Upper lobe of left lung (tissue), 6 donors: ENCODE measurements around the gene CPSF2. TPM values are rescaled to one million over a fixed set of nuclear protein-coding genes. Genes with fewer than 3 reads are reported as not detected.
A peak's percentile ranks its signal among the peaks of the same experiment; 100 is the strongest.

Experiments used
- ATAC-seq, 2 donors: fragments of 200-7000 bp; cut with Tn5 transposase; one replicate each; pipeline ENCODE4 v1.9.1; 2022; ENCODE audit warnings: mild to moderate bottlenecking in 2 of 2, moderate library complexity in 2 of 2; ENCODE audit not compliant: low FRiP score in 2 of 2
- DNase-seq, 2 donors: peaks; one replicate each; pipeline ENCODE4 v3.0.0-alpha.2; 2019 to 2020
- H3K27ac ChIP-seq, 4 donors: fragments of 200-600 bp; sonication (generic); one replicate each; pipeline ENCODE4 v1.5.1; 2016 to 2019
- H3K27me3 ChIP-seq, 4 donors: fragments of 200-600 bp; sonication (generic); one replicate each; pipeline ENCODE4 v1.5.1; 2017 to 2019
- H3K36me3 ChIP-seq, 4 donors: fragments of 200-600 bp; sonication (generic); one replicate each; pipeline ENCODE4 v1.5.1; 2016 to 2019
- H3K4me1 ChIP-seq, 4 donors: fragments of 200-600 bp; sonication (generic); one replicate each; pipeline ENCODE4 v1.5.1; 2018 to 2019
- H3K4me3 ChIP-seq, 4 donors: fragments of 200-600 bp; sonication (generic); one replicate each; pipeline ENCODE4 v1.5.1; 2017 to 2019; ENCODE audit warnings: mild to moderate bottlenecking in 2 of 4, moderate library complexity in 1 of 4
- H3K9me3 ChIP-seq, 4 donors: fragments of 200-600 bp; sonication (generic); one replicate each; pipeline ENCODE4 v1.5.1; 2018 to 2019
- EP300 ChIP-seq, 4 donors: sonication (generic); formaldehyde crosslinking; IDR thresholded peaks; one replicate each; pipeline ENCODE4 v1.5.1; 2017; ENCODE audit warnings: antibody characterized with exemption in 4 of 4, control low read depth in 2 of 4
- POLR2A ChIP-seq, 4 donors: fragments of 450-650 bp; IDR thresholded peaks; one replicate each; pipeline ENCODE4 v1.5.1; 2016 to 2017; ENCODE audit warnings: antibody characterized with exemption in 4 of 4, mild to moderate bottlenecking in 2 of 4
- POLR2AphosphoS5 ChIP-seq, 2 donors: sonication (generic); formaldehyde crosslinking; IDR thresholded peaks; one replicate each; pipeline ENCODE4 v1.5.1; 2017; ENCODE audit warnings: antibody characterized with exemption in 2 of 2
- WGBS, 2 donors: methylation state at CpG; one replicate each; pipeline ENCODE4 v1.1.5; 2017 to 2018; 5-methylcytosine and 5-hydroxymethylcytosine counted together
- total RNA-seq, 6 donors: library from RNA; depleted of rRNA in 4 of 6; stranded (reverse); fragments of >200 nt in 4 of 6; gene quantifications; one replicate each; pipeline versions ENCODE4 v1.1.0 to v1.2.1, GENCODE V29; 2016 to 2021
- TF ChIP-seq, protein P1 (sequence below), 6 experiments: fragments of 450-650 bp in 4 of 6; fragments of 200-600 bp in 2 of 6; sonication (generic) in 2 of 6; IDR thresholded peaks; one replicate each; pipeline ENCODE4 v1.5.1; 2016 to 2019; ENCODE audit warnings: antibody characterized with exemption in 6 of 6
- donor health status: DM: no; HTN: no; CAD: no; lungs with moderate emphysema.
- donor health status: DM: no; HTN: yes; CAD: no; lungs with severe emphysema.

The CPSF2 gene
- total RNA-seq = 10 to 100 TPM; 15.7 to 47.4 (median 33.3) TPM

DNA sequence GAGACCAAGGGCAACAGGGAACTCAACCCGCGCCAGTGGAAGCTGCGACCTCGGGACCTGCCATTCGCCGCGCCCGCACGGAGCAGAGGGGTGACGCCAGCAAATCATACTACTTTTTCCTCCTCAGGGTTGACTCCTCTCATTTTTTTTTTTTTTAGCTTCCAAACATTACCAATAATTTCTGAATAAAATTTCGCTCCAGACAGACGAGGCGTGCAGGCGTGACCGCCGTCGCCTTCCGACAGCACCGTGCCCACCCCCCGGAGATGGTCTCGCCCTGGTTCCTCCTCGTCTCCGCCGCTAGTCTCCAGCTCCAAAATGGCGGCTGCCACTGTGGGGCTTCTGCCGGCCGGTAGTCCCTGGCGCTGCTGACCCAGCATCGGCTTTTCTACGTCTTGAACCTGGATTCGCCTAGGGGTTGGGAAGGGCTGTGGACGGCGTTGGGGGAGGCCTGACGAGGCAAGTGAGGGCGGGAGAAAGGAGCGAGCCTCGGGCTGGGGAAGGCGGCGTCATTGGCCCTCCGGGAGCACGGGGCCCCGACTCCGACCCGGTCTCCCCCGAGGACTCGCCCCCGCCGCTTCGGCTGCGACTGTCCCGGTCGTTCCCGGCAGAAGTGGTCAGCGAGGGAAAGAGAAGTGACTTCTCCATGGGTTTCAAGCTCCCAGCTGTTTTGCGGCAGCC is at the start of gene CPSF2, which contains the start of gene NDUFB1:
CPSF2 (plus strand) TSS at position 300 of the 681 bp plus-strand sequence. CDS start 9,016 bp downstream, outside the sequence.
NDUFB1 (minus strand) TSS at position 37 of the 681 bp plus-strand sequence. CDS start 4,069 bp downstream, outside the sequence.
- Histone ChIP-seq H3K4me1 (peaks cover 23 to 38% (median 28%) of the 10 kb centered on the region in 4 donors), H3K27ac (peak within 1 kb of the TSS; percentile 95 to 99 (median 96)), H3K36me3 (peaks cover 0 to 26% (median 5%) of the 10 kb centered on the region in 4 donors), H3K27me3 (no peaks in the 10 kb centered on the region), H3K9me3 (no peaks in the 10 kb centered on the region), H3K4me3 (peak within 1 kb of the TSS; percentile 77 to 97 (median 90))
- DNase-seq (peak; percentile 86 to 93), ATAC-seq (peak; percentile 95 to 97)
- TF ChIP-seq, protein P1, sequence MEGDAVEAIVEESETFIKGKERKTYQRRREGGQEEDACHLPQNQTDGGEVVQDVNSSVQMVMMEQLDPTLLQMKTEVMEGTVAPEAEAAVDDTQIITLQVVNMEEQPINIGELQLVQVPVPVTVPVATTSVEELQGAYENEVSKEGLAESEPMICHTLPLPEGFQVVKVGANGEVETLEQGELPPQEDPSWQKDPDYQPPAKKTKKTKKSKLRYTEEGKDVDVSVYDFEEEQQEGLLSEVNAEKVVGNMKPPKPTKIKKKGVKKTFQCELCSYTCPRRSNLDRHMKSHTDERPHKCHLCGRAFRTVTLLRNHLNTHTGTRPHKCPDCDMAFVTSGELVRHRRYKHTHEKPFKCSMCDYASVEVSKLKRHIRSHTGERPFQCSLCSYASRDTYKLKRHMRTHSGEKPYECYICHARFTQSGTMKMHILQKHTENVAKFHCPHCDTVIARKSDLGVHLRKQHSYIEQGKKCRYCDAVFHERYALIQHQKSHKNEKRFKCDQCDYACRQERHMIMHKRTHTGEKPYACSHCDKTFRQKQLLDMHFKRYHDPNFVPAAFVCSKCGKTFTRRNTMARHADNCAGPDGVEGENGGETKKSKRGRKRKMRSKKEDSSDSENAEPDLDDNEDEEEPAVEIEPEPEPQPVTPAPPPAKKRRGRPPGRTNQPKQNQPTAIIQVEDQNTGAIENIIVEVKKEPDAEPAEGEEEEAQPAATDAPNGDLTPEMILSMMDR (IDR thresholded peaks at IDR 0.05) = peak in 4 of 6 experiments; percentile 16 to 51 (median 32)
- no peak for TF ChIP-seq EP300 (IDR thresholded peaks at IDR 0.05)
- peak; percentile 55 to 82 for TF ChIP-seq POLR2AphosphoS5 (IDR thresholded peaks at IDR 0.05)
- TF ChIP-seq POLR2A (IDR thresholded peaks at IDR 0.05) = peak in 3 of 4 donors; percentile 63 to 86 (median 78)
- 0 to 1% methylated on average over 26 to 55 of the region's 55 CpGs for WGBS, 2 donors

DNA sequence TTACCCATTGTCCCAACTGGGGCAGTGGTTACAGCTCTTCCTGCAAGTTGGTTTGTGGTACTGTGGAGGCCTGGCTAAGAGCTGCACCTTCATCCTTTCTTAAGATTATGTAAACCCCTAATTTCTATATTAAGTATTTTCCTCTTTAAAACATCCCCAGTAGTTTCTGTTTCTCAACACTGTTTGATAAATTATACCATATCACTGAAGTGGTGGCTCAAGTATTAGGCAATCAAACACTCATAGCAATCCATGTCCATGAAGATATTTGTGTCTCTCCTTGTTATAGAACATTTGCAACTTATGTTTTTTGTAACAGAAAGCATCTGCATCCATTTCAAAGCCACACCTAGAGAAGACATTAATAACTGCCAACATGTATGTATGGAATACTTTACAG is 47.2 kb upstream of the CPSF2 start:
- no peaks in the 10 kb centered on the region for H3K9me3 ChIP-seq
- H3K27me3 ChIP-seq = no peaks in the 10 kb centered on the region
- no peak for ATAC-seq
- H3K27ac ChIP-seq = no peak overlapping the region
- H3K36me3 ChIP-seq = peaks cover 7 to 77% (median 45%) of the 10 kb centered on the region in 4 donors
- H3K4me1 ChIP-seq = peaks cover 0 to 9% (median 2%) of the 10 kb centered on the region in 4 donors
- TF ChIP-seq, protein P1 (IDR thresholded peaks at IDR 0.05) = no peak
- DNase-seq = no peak
- no peak overlapping the region for H3K4me3 ChIP-seq

DNA sequence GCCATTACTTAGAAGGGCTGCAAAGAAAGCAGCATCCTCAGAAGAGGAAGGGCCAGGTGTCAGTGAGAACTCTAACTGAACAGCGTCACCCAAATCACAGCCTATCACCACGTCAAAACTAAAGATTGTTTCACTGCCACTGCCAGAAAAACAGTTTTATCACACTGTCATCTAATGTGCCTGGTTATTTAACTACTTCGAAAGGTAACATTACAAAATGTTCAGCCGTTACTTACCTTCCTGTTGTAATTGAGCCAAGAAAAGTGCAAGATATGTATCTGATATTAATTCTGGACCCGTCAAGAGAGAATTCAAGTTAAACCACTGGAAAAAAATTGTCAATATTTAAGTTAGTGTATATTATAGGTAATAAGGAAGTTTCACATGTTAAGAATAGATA is 33.3 kb upstream of the CPSF2 start:
- no peak for TF ChIP-seq POLR2AphosphoS5 (IDR thresholded peaks at IDR 0.05)
- TF ChIP-seq, protein P1 (IDR thresholded peaks at IDR 0.05) = no peak
- ATAC-seq (no peak), DNase-seq (no peak)
- H3K4me3 ChIP-seq = no peak overlapping the region
- H3K27ac ChIP-seq = no peak overlapping the region
- H3K9me3 ChIP-seq = no peaks in the 10 kb centered on the region
- peaks cover 6 to 79% (median 35%) of the 10 kb centered on the region in 4 donors for H3K36me3 ChIP-seq
- no peaks in the 10 kb centered on the region for H3K27me3 ChIP-seq
- 92 to 96% methylated on average over 5 of the region's 5 CpGs for WGBS, 2 donors
- no peaks in the 10 kb centered on the region for H3K4me1 ChIP-seq

DNA sequence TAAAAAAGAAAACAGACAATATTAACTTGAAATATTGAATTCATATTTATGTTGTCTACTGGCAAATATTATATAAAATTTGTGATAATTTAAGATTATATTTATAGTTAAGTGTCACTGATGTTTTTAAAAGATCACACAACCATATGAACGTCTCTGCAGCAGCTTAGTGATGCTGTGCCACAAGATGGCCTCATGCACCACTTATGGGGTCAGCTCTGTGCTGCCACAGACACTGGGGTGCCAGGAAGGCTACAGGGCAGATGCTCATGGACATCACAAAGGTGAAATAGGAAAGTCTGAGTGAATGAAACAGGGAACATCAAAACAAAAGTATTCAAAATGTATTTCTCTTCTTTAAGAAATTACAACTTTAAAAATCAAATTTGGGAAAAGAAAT is 28.4 kb upstream of the CPSF2 start:
- H3K36me3 ChIP-seq = peaks cover 13 to 60% (median 35%) of the 10 kb centered on the region in 4 donors
- H3K27ac ChIP-seq = no peak overlapping the region
- TF ChIP-seq EP300 (IDR thresholded peaks at IDR 0.05) = no peak
- TF ChIP-seq, protein P1 (IDR thresholded peaks at IDR 0.05) = no peak
- TF ChIP-seq POLR2AphosphoS5 (IDR thresholded peaks at IDR 0.05) = no peak
- no peak for TF ChIP-seq POLR2A (IDR thresholded peaks at IDR 0.05)
- no peak overlapping the region for H3K4me3 ChIP-seq
- no peak for DNase-seq
- H3K9me3 ChIP-seq = no peaks in the 10 kb centered on the region
- no peaks in the 10 kb centered on the region for H3K27me3 ChIP-seq
- 34 to 50% methylated on average over 1 of the region's 1 CpG for WGBS, 2 donors
- no peak for ATAC-seq
- no peaks in the 10 kb centered on the region for H3K4me1 ChIP-seq

DNA sequence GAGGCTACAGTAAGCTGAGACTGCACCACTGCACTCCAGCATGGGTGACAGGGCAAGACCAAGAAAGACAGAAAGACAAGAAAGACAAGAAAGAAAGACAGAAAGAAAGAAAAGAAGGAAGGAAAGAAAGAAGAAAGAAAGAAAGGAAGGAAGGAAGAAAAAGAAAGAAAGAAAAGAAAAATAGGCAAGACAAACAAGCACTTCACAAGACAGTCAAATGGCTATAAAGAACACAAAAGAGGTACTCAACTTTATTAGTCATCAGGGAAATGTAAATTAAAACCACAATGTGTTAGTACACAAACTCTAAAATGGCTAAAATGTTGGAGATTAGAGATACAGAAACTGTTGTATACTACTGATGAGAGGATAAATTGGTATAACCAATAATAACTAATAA is 22.0 kb upstream of the CPSF2 start:
- no peaks in the 10 kb centered on the region for H3K9me3 ChIP-seq
- no peak for ATAC-seq
- TF ChIP-seq, protein P1 (IDR thresholded peaks at IDR 0.05) = no peak
- TF ChIP-seq POLR2A (IDR thresholded peaks at IDR 0.05) = no peak
- TF ChIP-seq POLR2AphosphoS5 (IDR thresholded peaks at IDR 0.05) = no peak
- TF ChIP-seq EP300 (IDR thresholded peaks at IDR 0.05) = no peak
- H3K4me1 ChIP-seq = peaks cover 22 to 38% (median 31%) of the 10 kb centered on the region in 4 donors
- H3K4me3 ChIP-seq = no peak overlapping the region
- H3K27ac ChIP-seq = no peak overlapping the region
- no peaks in the 10 kb centered on the region for H3K27me3 ChIP-seq
- no peak for DNase-seq
- H3K36me3 ChIP-seq = peaks cover 0 to 18% (median 14%) of the 10 kb centered on the region in 4 donors
